ENCODE data around the gene LZTS2.

- TF ChIP-seq CTCF (IDR thresholded peaks at IDR 0.05): no peak
- no peak for TF ChIP-seq POLR2A (IDR thresholded peaks at IDR 0.05)
- no peak for TF ChIP-seq EP300 (IDR thresholded peaks at IDR 0.05)
These were observed 21.3 kb upstream of the LZTS2 start for GRCh38 chr10:100978121-100978900.

All from tibial nerve (tissue), 4 donors.